ENCODE measurements around the gene RAB6B.

RAB6B gene

GRCh38 chr3:133835961-133836360 lies 59.7 kb downstream of the RAB6B start:
- no peaks in the 10 kb centered on the region for H3K36me3 ChIP-seq (ENCODE audit: insufficient read depth, low read length)
- H3K27me3 ChIP-seq (ENCODE audit: control insufficient read depth, insufficient read depth, low read length), result no peaks in the 10 kb centered on the region
- H3K9ac ChIP-seq (ENCODE audit: low read depth, low read length), result no peak overlapping the region
- H3K4me1 ChIP-seq (ENCODE audit: control insufficient read depth, insufficient read depth, low read length), result no peaks in the 10 kb centered on the region
- no peaks in the 10 kb centered on the region for H3K9me3 ChIP-seq (replicated peaks; ENCODE audit: low read length)
- H3K4me2 ChIP-seq (ENCODE audit: low read length), result no peak overlapping the region
- H3K4me3 ChIP-seq (ENCODE audit: low read length), result no peak overlapping the region

- no peaks in the 10 kb centered on the region for H3K4me1 ChIP-seq (ENCODE audit: control insufficient read depth, insufficient read depth, low read length)
- H3K9ac ChIP-seq (ENCODE audit: low read depth, low read length), result no peak overlapping the region
- H3K4me3 ChIP-seq (ENCODE audit: low read length), result no peak overlapping the region
- H3K9me3 ChIP-seq (replicated peaks; ENCODE audit: low read length), result no peaks in the 10 kb centered on the region
- H3K4me2 ChIP-seq (ENCODE audit: low read length), result no peak overlapping the region
- H3K27me3 ChIP-seq (ENCODE audit: control insufficient read depth, insufficient read depth, low read length), result no peaks in the 10 kb centered on the region
- H3K36me3 ChIP-seq (ENCODE audit: insufficient read depth, low read length), result no peaks in the 10 kb centered on the region
These were observed 60.3 kb downstream of the RAB6B start for GRCh38 chr3:133835418-133835743.

- Histone ChIP-seq H3K27me3 (ENCODE audit: control insufficient read depth, insufficient read depth, low read length) (no peaks in the 10 kb centered on the region), H3K9me3 (replicated peaks; ENCODE audit: low read length) (no peaks in the 10 kb centered on the region), H3K4me1 (ENCODE audit: control insufficient read depth, insufficient read depth, low read length) (no peaks in the 10 kb centered on the region), H3K4me3 (ENCODE audit: low read length) (no peak overlapping the region), H3K9ac (ENCODE audit: low read depth, low read length) (no peak overlapping the region), H3K36me3 (ENCODE audit: insufficient read depth, low read length) (no peaks in the 10 kb centered on the region), H3K4me2 (ENCODE audit: low read length) (no peak overlapping the region)
These were observed 60.9 kb downstream of the RAB6B start for GRCh38 chr3:133834621-133835417.

- Histone ChIP-seq H3K9ac (ENCODE audit: low read depth, low read length) (no peak overlapping the region), H3K4me3 (ENCODE audit: low read length) (no peak overlapping the region), H3K4me2 (ENCODE audit: low read length) (no peak overlapping the region), H3K27me3 (ENCODE audit: control insufficient read depth, insufficient read depth, low read length) (no peaks in the 10 kb centered on the region), H3K4me1 (ENCODE audit: control insufficient read depth, insufficient read depth, low read length) (no peaks in the 10 kb centered on the region), H3K9me3 (replicated peaks; ENCODE audit: low read length) (no peaks in the 10 kb centered on the region), H3K36me3 (ENCODE audit: insufficient read depth, low read length) (no peaks in the 10 kb centered on the region)
These were observed 61.6 kb downstream of the RAB6B start for GRCh38 chr3:133833880-133834620.

GRCh38 chr3:133833267-133833666 lies 62.4 kb downstream of the RAB6B start:
- Histone ChIP-seq H3K9ac (ENCODE audit: low read depth, low read length) (no peak overlapping the region), H3K4me3 (ENCODE audit: low read length) (no peak overlapping the region), H3K9me3 (replicated peaks; ENCODE audit: low read length) (no peaks in the 10 kb centered on the region), H3K4me2 (ENCODE audit: low read length) (no peak overlapping the region), H3K27me3 (ENCODE audit: control insufficient read depth, insufficient read depth, low read length) (no peaks in the 10 kb centered on the region), H3K36me3 (ENCODE audit: insufficient read depth, low read length) (no peaks in the 10 kb centered on the region), H3K4me1 (ENCODE audit: control insufficient read depth, insufficient read depth, low read length) (no peaks in the 10 kb centered on the region)

DNA sequence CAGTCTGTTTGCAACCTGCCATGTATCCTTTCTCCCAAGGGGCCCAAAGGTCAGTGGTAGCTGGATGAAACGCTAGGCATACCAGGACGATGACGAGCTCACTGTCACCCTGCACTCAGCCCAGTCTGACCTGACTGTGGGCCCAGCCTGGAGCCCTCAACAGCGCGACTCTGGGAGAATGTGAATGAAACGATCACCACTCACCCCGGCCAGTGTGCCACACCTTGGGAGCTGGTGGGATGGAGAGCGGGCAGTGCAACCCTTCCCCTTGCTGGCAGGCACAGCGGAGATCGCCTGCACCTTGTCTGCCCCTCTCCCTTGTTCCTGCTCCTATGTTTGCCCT lies 62.9 kb downstream of the RAB6B start:
- no peaks in the 10 kb centered on the region for H3K27me3 ChIP-seq (ENCODE audit: control insufficient read depth, insufficient read depth, low read length)
- no peaks in the 10 kb centered on the region for H3K4me1 ChIP-seq (ENCODE audit: control insufficient read depth, insufficient read depth, low read length)
- H3K36me3 ChIP-seq (ENCODE audit: insufficient read depth, low read length), result no peaks in the 10 kb centered on the region
- H3K9me3 ChIP-seq (replicated peaks; ENCODE audit: low read length), result no peaks in the 10 kb centered on the region
- no peak overlapping the region for H3K9ac ChIP-seq (ENCODE audit: low read depth, low read length)
- H3K4me3 ChIP-seq (ENCODE audit: low read length), result no peak overlapping the region
- no peak overlapping the region for H3K4me2 ChIP-seq (ENCODE audit: low read length)

GRCh38 chr3:133831966-133832801 lies 63.5 kb downstream of the RAB6B start:
- Histone ChIP-seq H3K36me3 (ENCODE audit: insufficient read depth, low read length) (no peaks in the 10 kb centered on the region), H3K4me3 (ENCODE audit: low read length) (no peak overlapping the region), H3K4me1 (ENCODE audit: control insufficient read depth, insufficient read depth, low read length) (no peaks in the 10 kb centered on the region), H3K27me3 (ENCODE audit: control insufficient read depth, insufficient read depth, low read length) (no peaks in the 10 kb centered on the region), H3K4me2 (ENCODE audit: low read length) (no peak overlapping the region), H3K9me3 (replicated peaks; ENCODE audit: low read length) (no peaks in the 10 kb centered on the region), H3K9ac (ENCODE audit: low read depth, low read length) (no peak overlapping the region)

GRCh38 chr3:133830071-133830470 lies 65.6 kb downstream of the RAB6B start:
- Histone ChIP-seq H3K4me1 (ENCODE audit: control insufficient read depth, insufficient read depth, low read length) (no peaks in the 10 kb centered on the region), H3K36me3 (ENCODE audit: insufficient read depth, low read length) (no peaks in the 10 kb centered on the region), H3K4me3 (ENCODE audit: low read length) (no peak overlapping the region), H3K9me3 (replicated peaks; ENCODE audit: low read length) (no peaks in the 10 kb centered on the region), H3K27me3 (ENCODE audit: control insufficient read depth, insufficient read depth, low read length) (no peaks in the 10 kb centered on the region), H3K4me2 (ENCODE audit: low read length) (no peak overlapping the region), H3K9ac (ENCODE audit: low read depth, low read length) (no peak overlapping the region)

GRCh38 chr3:133829310-133829707 lies 66.4 kb downstream of the RAB6B start:
- H3K4me3 ChIP-seq (ENCODE audit: low read length), result no peak overlapping the region
- no peak overlapping the region for H3K9ac ChIP-seq (ENCODE audit: low read depth, low read length)
- no peaks in the 10 kb centered on the region for H3K27me3 ChIP-seq (ENCODE audit: control insufficient read depth, insufficient read depth, low read length)
- no peaks in the 10 kb centered on the region for H3K9me3 ChIP-seq (replicated peaks; ENCODE audit: low read length)
- no peaks in the 10 kb centered on the region for H3K4me1 ChIP-seq (ENCODE audit: control insufficient read depth, insufficient read depth, low read length)
- no peak overlapping the region for H3K4me2 ChIP-seq (ENCODE audit: low read length)
- H3K36me3 ChIP-seq (ENCODE audit: insufficient read depth, low read length), result peaks cover 3% of the 10 kb centered on the region

DNA sequence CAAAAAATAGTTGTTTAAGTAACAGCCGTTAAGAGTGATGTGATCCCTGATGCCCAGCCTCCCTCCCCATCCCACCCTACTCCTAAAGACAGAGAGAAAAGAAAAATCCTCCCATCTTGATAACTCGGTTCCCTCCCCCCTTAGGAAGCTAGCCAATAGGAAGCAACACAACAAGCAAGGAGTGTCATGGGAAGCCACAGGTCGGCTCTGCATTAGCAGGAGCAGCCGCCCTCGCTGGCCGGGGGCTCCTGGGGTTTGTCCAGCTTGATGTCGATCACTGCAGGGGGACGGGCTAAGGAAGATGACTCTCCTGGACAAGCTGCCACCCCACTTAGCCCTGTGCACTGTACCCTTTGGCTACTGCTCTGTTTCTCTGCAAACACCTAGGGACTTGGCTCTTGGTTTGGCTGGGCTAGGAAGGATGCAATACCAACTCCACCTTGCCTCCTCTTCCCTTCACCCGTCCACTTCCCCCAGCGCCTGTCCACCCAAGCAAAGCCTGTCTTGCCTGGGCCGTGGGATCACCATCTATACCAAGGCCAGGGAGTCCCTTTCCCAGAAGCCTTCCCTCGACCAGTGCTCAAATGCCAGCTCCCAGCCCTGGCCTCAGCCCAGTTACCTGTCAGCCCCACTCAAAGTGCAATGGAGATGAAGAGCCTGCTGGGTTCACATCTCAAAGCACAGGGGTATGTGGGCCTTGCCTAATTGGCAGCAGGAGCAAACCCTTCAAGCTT lies 66.9 kb downstream of the RAB6B start:
- Histone ChIP-seq H3K9ac (ENCODE audit: low read depth, low read length) (no peak overlapping the region), H3K4me1 (ENCODE audit: control insufficient read depth, insufficient read depth, low read length) (no peaks in the 10 kb centered on the region), H3K4me2 (ENCODE audit: low read length) (no peak overlapping the region), H3K36me3 (ENCODE audit: insufficient read depth, low read length) (peaks cover 9% of the 10 kb centered on the region), H3K4me3 (ENCODE audit: low read length) (no peak overlapping the region), H3K27me3 (ENCODE audit: control insufficient read depth, insufficient read depth, low read length) (no peaks in the 10 kb centered on the region), H3K9me3 (replicated peaks; ENCODE audit: low read length) (no peaks in the 10 kb centered on the region)

- no peak overlapping the region for H3K4me2 ChIP-seq (ENCODE audit: low read length)
- no peaks in the 10 kb centered on the region for H3K4me1 ChIP-seq (ENCODE audit: control insufficient read depth, insufficient read depth, low read length)
- H3K9me3 ChIP-seq (replicated peaks; ENCODE audit: low read length), result no peaks in the 10 kb centered on the region
- H3K36me3 ChIP-seq (ENCODE audit: insufficient read depth, low read length), result peaks cover 18% of the 10 kb centered on the region
- H3K27me3 ChIP-seq (ENCODE audit: control insufficient read depth, insufficient read depth, low read length), result no peaks in the 10 kb centered on the region
- no peak overlapping the region for H3K4me3 ChIP-seq (ENCODE audit: low read length)
- no peak overlapping the region for H3K9ac ChIP-seq (ENCODE audit: low read depth, low read length)
These were observed 68.0 kb downstream of the RAB6B start for GRCh38 chr3:133827684-133828083.

Measured in skeletal muscle satellite cell (primary cell).